Heart left ventricle (tissue), 16 donors: ENCODE measurements around the gene BCKDHA. TPM values are rescaled to one million over a fixed set of nuclear protein-coding genes. Genes with fewer than 3 reads are reported as not detected.
"Not testable (repeated sequence)": the region's sequence is repeated elsewhere in the genome, so short reads cannot be mapped to it uniquely, and the experiment has no call there.

Source experiments
- ATAC-seq, 4 donors: fragments of 200-7000 bp; cut with Tn5 transposase; one replicate each; pipeline ENCODE4 v1.9.1; 2020 to 2022; ENCODE audit warnings: moderate library complexity in 4 of 4, mild to moderate bottlenecking in 3 of 4, moderate number of reproducible peaks in 1 of 4
- DNase-seq, 5 donors: peaks; one replicate each; pipeline ENCODE4 v3.0.0-alpha.2; 2020
- H3K27ac ChIP-seq, 12 donors: fragments of 200-600 bp; sonication (generic) in 4 of 12; one replicate each; pipeline versions ENCODE4 v1.5.0 to v1.8.0; 2016 to 2022; ENCODE audit warnings: mild to moderate bottlenecking in 2 of 12
- H3K27me3 ChIP-seq, 9 donors: fragments of 200-600 bp; sonication (generic) in 2 of 9; one replicate each; pipeline versions ENCODE4 v1.5.1 to v1.8.0; 2016 to 2022; ENCODE audit warnings: mild to moderate bottlenecking in 3 of 9
- H3K36me3 ChIP-seq, 9 donors: fragments of 200-600 bp; sonication (generic) in 2 of 9; one replicate each; pipeline versions ENCODE4 v1.5.0 to v1.8.0; 2018 to 2022; ENCODE audit warnings: mild to moderate bottlenecking in 2 of 9
- H3K4me1 ChIP-seq, 12 donors: fragments of 200-600 bp; sonication (generic) in 4 of 12; one replicate each; pipeline versions ENCODE4 v1.5.0 to v1.8.0; 2016 to 2022; ENCODE audit warnings: mild to moderate bottlenecking in 3 of 12
- H3K4me3 ChIP-seq, 12 donors: fragments of 200-600 bp; sonication (generic) in 4 of 12; one replicate each; pipeline versions ENCODE4 v1.5.0 to v1.8.0; 2017 to 2022; ENCODE audit warnings: mild to moderate bottlenecking in 9 of 12, moderate library complexity in 4 of 12
- H3K9me3 ChIP-seq, 12 donors: fragments of 200-600 bp; sonication (generic) in 4 of 12; one replicate each; pipeline versions ENCODE4 v1.5.0 to v1.8.0; 2016 to 2022; ENCODE audit warnings: mild to moderate bottlenecking in 1 of 12
- CTCF ChIP-seq, 12 donors: fragments of 200-600 bp; sonication (generic) in 4 of 12; IDR thresholded peaks; one replicate each; pipeline versions ENCODE4 v1.5.0 to v1.8.0; 2018 to 2022; ENCODE audit warnings: antibody characterized with exemption in 12 of 12, mild to moderate bottlenecking in 5 of 12
- POLR2A ChIP-seq, 2 donors: fragments of 450-650 bp; IDR thresholded peaks; one replicate each; pipeline ENCODE4 v1.6.1; 2017; ENCODE audit warnings: antibody characterized with exemption in 2 of 2, mild to moderate bottlenecking in 2 of 2, moderate library complexity in 2 of 2
- WGBS, 4 donors: extraction: QIAGEN DNeasy Blood & Tissue Kit in 2 of 4; methylation state at CpG; one replicate each; pipeline versions ENCODE4 v1.1.5 to v1.1.7; 2013 to 2018; 5-methylcytosine and 5-hydroxymethylcytosine counted together
- intact Hi-C, 10 donors: fragments of 100-400 bp; cut with DNase I; formaldehyde crosslinking; loops; one replicate each; pipeline versions ENCODE4 v1.11.1 to v1.14.2; 2022
- polyA plus RNA-seq, 2 donors: library from polyadenylated mRNA; stranded (reverse); fragments of 200-250 nt; gene quantifications; one replicate each; pipeline ENCODE4 v1.2.3, GENCODE V29; 2013
- total RNA-seq, 9 donors: library from RNA; depleted of rRNA in 2 of 9; stranded (reverse); fragments of >200 nt in 2 of 9; fragmentation: NEBNext Ultra II Directional in 3 of 9; extraction: Animal tissue kit (Norgen Biotek cat#: 25700) in 3 of 9; gene quantifications; one replicate each; pipeline versions ENCODE4 v1.1.0 to v1.2.4, GENCODE V29; 2016 to 2023
- donor health status: ischemic (EF 13 %, LVEDD 7.1; RV severe dilation, severe dysfunction).
- donor health status: healthy with polysubstance abuse.
- donor health status: DM: no; HTN: yes; CAD: no.
- donor health status: DM: no; HTN: no; CAD: no.
- donor health status: ischemic (EF 25% LVEDD 6.9; RV normal size, moderate dysfunction).
- donor health status: ischemic (EF 25% LVEDD 5.7; RV mildly dilated, moderate dysfunction).
- donor health status: healthy.
- donor health status: DM: yes; HTN: yes; CAD: no.
- donor health status: ischemic (EF 35%, LVEDD 5.7; RV mildly dilated, moderate dysfunction).
- donor health status: nonischemic (EF 11% LVEDD 7.7; RV severe dilation, severe dysfunction).
- donor health status: DM: yes; HTN: yes; CAD: no.
- donor health status: PGD.
- donor health status: ischemic (EF 29% LVEDD 5.4; RV normal size, mild dysfunction).
- donor health status: nonischemic (EF 23%, LVEDD 6.1; RV moderate dilation, normal function).

The BCKDHA gene
- total and polyA plus RNA-seq, 11 donors = 32.0 to 149 (median 39.2) TPM

GRCh38 chr19:41367848-41368301 is 29.7 kb upstream of the BCKDHA start:
- Histone ChIP-seq H3K4me3 (no peak overlapping the region), H3K27me3 (no peaks in the 10 kb centered on the region), H3K9me3 (no peaks in the 10 kb centered on the region), H3K4me1 (peaks cover 0 to 57% (median 9%) of the 10 kb centered on the region in 12 donors), H3K36me3 (peaks cover 0 to 3% (median 0%) of the 10 kb centered on the region in 9 donors), H3K27ac (peak overlapping the region in 1 of 12 donors; percentile 84)
- no peak for DNase-seq
- intact Hi-C loops = no loop called here
- TF ChIP-seq CTCF (IDR thresholded peaks at IDR 0.05) = no peak
- TF ChIP-seq POLR2A (IDR thresholded peaks at IDR 0.05) = no peak
- ATAC-seq = no peak
- 73 to 82% (median 75%) methylated on average over 6 of the region's 6 CpGs for WGBS, 4 donors

- 94 to 100% (median 98%) methylated on average over 2 of the region's 2 CpGs for WGBS, 4 donors
- no peak overlapping the region for H3K27ac ChIP-seq
- ATAC-seq (no peak), DNase-seq (no peak)
- TF ChIP-seq CTCF (IDR thresholded peaks at IDR 0.05) = no peak
- TF ChIP-seq POLR2A (IDR thresholded peaks at IDR 0.05) = no peak
- no peaks in the 10 kb centered on the region for H3K9me3 ChIP-seq
- intact Hi-C loops = no loop called here
- H3K27me3 ChIP-seq = no peaks in the 10 kb centered on the region
- H3K36me3 ChIP-seq = peaks cover 0 to 3% (median 0%) of the 10 kb centered on the region in 9 donors
- H3K4me1 ChIP-seq = peaks cover 0 to 54% (median 14%) of the 10 kb centered on the region in 12 donors
- H3K4me3 ChIP-seq = no peak overlapping the region
Observed at GRCh38 chr19:41369769-41370168, 27.8 kb upstream of the BCKDHA start.

- DNase-seq, ATAC-seq, H3K4me3 ChIP-seq, H3K27me3 ChIP-seq, H3K27ac ChIP-seq, H3K9me3 ChIP-seq, intact Hi-C loops, H3K36me3 ChIP-seq: not testable (repeated sequence)
- 95 to 97% (median 96%) methylated on average over 5 of the region's 5 CpGs for WGBS, 4 donors
- peaks cover 0 to 48% (median 19%) of the 10 kb centered on the region in 12 donors for H3K4me1 ChIP-seq
Observed at GRCh38 chr19:41371119-41371518, 26.5 kb upstream of the BCKDHA start.

- DNase-seq = no peak
- no peak for ATAC-seq
- H3K27ac ChIP-seq = no peak overlapping the region
- H3K36me3 ChIP-seq = peaks cover 0 to 3% (median 0%) of the 10 kb centered on the region in 9 donors
- 94 to 97% (median 95%) methylated on average over 8 of the region's 8 CpGs for WGBS, 4 donors
- H3K9me3 ChIP-seq = no peaks in the 10 kb centered on the region
- H3K4me1 ChIP-seq = peaks cover 0 to 49% (median 19%) of the 10 kb centered on the region in 12 donors
- no peaks in the 10 kb centered on the region for H3K27me3 ChIP-seq
- intact Hi-C loops = no loop called here
- H3K4me3 ChIP-seq = no peak overlapping the region
- no peak for TF ChIP-seq POLR2A (IDR thresholded peaks at IDR 0.05)
- no peak for TF ChIP-seq CTCF (IDR thresholded peaks at IDR 0.05)
Observed at GRCh38 chr19:41371541-41371940, 26.1 kb upstream of the BCKDHA start.

- TF ChIP-seq CTCF (IDR thresholded peaks at IDR 0.05) = no peak
- TF ChIP-seq POLR2A (IDR thresholded peaks at IDR 0.05) = no peak
Observed at GRCh38 chr19:41372501-41372900, 25.1 kb upstream of the BCKDHA start.

More at GRCh38 chr19:41372501-41372900, 25.1 kb upstream of the BCKDHA start:
- intact Hi-C loops = no loop called here
- DNase-seq (no peak), ATAC-seq (no peak)
- Histone ChIP-seq H3K27ac (no peak overlapping the region), H3K4me1 (peaks cover 0 to 46% (median 20%) of the 10 kb centered on the region in 12 donors), H3K27me3 (no peaks in the 10 kb centered on the region), H3K9me3 (no peaks in the 10 kb centered on the region), H3K4me3 (no peak overlapping the region), H3K36me3 (peaks cover 0 to 3% (median 0%) of the 10 kb centered on the region in 9 donors)
- 78 to 86% (median 82%) methylated on average over 2 of the region's 2 CpGs for WGBS, 4 donors
